ENCODE results near the gene ST7L.

- no peak for TF ChIP-seq CTCF (IDR thresholded peaks at IDR 0.05)
- no peak for TF ChIP-seq POLR2A (IDR thresholded peaks at IDR 0.05)
- TF ChIP-seq EP300 (IDR thresholded peaks at IDR 0.05): no peak
Observed at GRCh38 chr1:112536561-112536960, 82.4 kb downstream of the ST7L start.
